OCI-LY7 (cell line): Measurements from ENCODE around the gene EXOC6B.

Experiments
- EZH2phosphoT487 ChIP-seq: fragments of 200-600 bp; sonication (generic); IDR thresholded peaks from 2 replicates; pipeline ENCODE4 v1.6.1; 2018; ENCODE audit warnings: low read depth, borderline replicate concordance, mild to moderate bottlenecking, mixed run types, antibody characterized with exemption, low read length, moderate library complexity, mixed read lengths
- TF ChIP-seq, protein P1 (sequence below): fragments of 200-600 bp; sonication (generic); conservative IDR thresholded peaks from 2 replicates; pipeline ENCODE4 v1.5.1; 2014; ENCODE audit warnings: mild to moderate bottlenecking, antibody characterized with exemption, low read length, moderate library complexity, mixed read lengths

DNA sequence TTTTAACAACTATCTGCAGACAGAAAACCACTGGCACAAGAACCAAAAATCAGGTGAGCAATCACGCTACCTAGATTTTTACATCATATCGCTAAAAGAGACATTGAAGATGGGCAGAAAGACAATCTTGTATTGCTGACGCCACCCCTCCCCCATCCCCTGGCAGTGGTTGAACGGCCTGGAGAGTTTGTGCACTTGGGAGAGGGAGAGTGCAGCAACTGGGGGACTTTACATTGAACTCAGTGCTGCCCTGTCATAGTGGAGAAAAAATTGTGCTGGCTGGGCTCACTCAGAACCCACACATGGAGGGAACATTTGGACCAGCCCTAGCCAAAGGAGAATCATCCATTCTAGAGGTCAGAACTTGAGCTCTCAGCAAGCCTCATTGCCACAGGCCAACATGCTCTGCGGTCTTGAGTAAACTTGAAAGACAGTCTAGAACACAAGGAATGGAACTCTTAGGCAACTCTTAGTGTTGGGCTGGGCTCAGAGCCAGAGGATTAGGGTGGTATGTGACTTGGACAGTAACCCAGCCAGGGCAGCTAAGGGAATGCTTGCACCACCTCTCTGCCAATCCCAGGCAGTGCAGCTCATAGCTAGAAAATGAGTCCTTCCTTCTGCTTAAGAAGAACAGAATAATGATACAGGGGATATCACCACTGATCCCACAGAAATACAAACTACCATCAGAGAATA, 458.2 kb downstream of the EXOC6B start:
- TF ChIP-seq, protein P1, sequence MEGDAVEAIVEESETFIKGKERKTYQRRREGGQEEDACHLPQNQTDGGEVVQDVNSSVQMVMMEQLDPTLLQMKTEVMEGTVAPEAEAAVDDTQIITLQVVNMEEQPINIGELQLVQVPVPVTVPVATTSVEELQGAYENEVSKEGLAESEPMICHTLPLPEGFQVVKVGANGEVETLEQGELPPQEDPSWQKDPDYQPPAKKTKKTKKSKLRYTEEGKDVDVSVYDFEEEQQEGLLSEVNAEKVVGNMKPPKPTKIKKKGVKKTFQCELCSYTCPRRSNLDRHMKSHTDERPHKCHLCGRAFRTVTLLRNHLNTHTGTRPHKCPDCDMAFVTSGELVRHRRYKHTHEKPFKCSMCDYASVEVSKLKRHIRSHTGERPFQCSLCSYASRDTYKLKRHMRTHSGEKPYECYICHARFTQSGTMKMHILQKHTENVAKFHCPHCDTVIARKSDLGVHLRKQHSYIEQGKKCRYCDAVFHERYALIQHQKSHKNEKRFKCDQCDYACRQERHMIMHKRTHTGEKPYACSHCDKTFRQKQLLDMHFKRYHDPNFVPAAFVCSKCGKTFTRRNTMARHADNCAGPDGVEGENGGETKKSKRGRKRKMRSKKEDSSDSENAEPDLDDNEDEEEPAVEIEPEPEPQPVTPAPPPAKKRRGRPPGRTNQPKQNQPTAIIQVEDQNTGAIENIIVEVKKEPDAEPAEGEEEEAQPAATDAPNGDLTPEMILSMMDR: no peak
- TF ChIP-seq EZH2phosphoT487: no peak
